GM23338 (cell line): ENCODE data around the gene BAAT.

Source experiments
- CREB1 ChIP-seq: fragments of 250-450 bp; sonication (Bioruptor Pico); IDR thresholded peaks from 2 replicates; pipeline ENCODE4 v1.5.0; 2020; ENCODE audit warnings: low read depth, mild to moderate bottlenecking, moderate library complexity
- CTCF ChIP-seq, 2 experiments: fragments of 200-600 bp in 1 of 2; sonication (generic) in 1 of 2; conservative IDR thresholded peaks; 2 replicates each; pipeline versions ENCODE4 v1.5.1 to v1.6.1; 2016 to 2017; ENCODE audit warnings: antibody characterized with exemption in 2 of 2, low read depth in 2 of 2, mild to moderate bottlenecking in 2 of 2, moderate library complexity in 1 of 2
- EZH2 ChIP-seq: fragments of 200-600 bp; sonication (generic); IDR thresholded peaks from one replicate; pipeline ENCODE4 v1.8.0; 2017; ENCODE audit warnings: antibody characterized with exemption, mild to moderate bottlenecking, low read depth; ENCODE audit not compliant: unreplicated experiment
- EZH2phosphoT487 ChIP-seq: fragments of 200-600 bp; sonication (generic); IDR thresholded peaks from one replicate; pipeline ENCODE4 v1.8.1; 2018; ENCODE audit warnings: antibody characterized with exemption; ENCODE audit not compliant: unreplicated experiment
- POLR2AphosphoS5 ChIP-seq: IDR thresholded peaks from 2 replicates; pipeline ENCODE4 v1.6.1; 2016; ENCODE audit warnings: antibody characterized with exemption, low read depth
- ZNF114 ChIP-seq: fragments of 250-450 bp; sonication (Bioruptor Pico); IDR thresholded peaks from 2 replicates; pipeline ENCODE4 v1.5.0; 2020; ENCODE audit warnings: mild to moderate bottlenecking, moderate library complexity
- ZNF331 ChIP-seq: fragments of 250-450 bp; sonication (Bioruptor Pico); IDR thresholded peaks from 2 replicates; pipeline ENCODE4 v1.5.0; 2020; ENCODE audit warnings: low read depth, mild to moderate bottlenecking, moderate library complexity
- TF ChIP-seq, protein P1 (sequence below): IDR thresholded peaks from 2 replicates; pipeline ENCODE4 v1.6.1; 2016; ENCODE audit warnings: antibody characterized with exemption

DNA sequence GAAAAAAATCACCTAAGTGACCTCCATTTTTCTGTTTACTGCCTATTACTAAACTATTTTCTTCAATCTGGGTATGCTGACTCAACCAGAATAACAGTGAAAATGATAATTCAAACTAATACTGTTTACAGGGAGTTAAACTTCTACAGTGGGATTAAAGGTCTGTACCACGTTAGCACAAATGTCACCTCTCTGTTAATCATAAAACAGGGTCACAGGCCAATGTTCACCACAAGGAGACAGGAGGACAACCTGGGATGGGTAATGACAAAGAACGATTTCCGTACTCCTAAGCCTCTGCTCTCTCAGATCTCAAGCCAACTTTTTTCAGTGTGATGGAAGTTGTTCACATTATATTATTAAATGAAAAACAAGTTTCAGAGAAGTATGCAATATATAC lies 48.4 kb upstream of the BAAT start:
- TF ChIP-seq CTCF (conservative IDR thresholded peaks at IDR 0.05; ENCODE audit: low read depth in 2 of 2): no peak
- no peak for TF ChIP-seq ZNF331 (CRISPR knock-in tag)
- no peak for TF ChIP-seq POLR2AphosphoS5
- TF ChIP-seq CREB1 (CRISPR knock-in tag): no peak
- TF ChIP-seq EZH2: no peak
- TF ChIP-seq EZH2phosphoT487: no peak
- TF ChIP-seq, protein P1, sequence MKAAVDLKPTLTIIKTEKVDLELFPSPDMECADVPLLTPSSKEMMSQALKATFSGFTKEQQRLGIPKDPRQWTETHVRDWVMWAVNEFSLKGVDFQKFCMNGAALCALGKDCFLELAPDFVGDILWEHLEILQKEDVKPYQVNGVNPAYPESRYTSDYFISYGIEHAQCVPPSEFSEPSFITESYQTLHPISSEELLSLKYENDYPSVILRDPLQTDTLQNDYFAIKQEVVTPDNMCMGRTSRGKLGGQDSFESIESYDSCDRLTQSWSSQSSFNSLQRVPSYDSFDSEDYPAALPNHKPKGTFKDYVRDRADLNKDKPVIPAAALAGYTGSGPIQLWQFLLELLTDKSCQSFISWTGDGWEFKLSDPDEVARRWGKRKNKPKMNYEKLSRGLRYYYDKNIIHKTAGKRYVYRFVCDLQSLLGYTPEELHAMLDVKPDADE: no peak
- no peak for TF ChIP-seq ZNF114 (CRISPR knock-in tag)
